H1 (cell line): Measurements from ENCODE around the gene IL5RA. TPM values are rescaled to one million over a fixed set of nuclear protein-coding genes. Genes with fewer than 3 reads are reported as not detected.

Experiments used
- CTCF ChIA-PET: fragments of 300-600 bp; sonication (Branson Sonifier 250); formaldehyde crosslinking; loops from one replicate; lab custom pipeline; 2021; ENCODE audit not compliant: partially characterized antibody; lab: Charles Lee
- POLR2A ChIA-PET: fragments of 300-600 bp; sonication (Branson Sonifier 250); formaldehyde crosslinking; loops from one replicate; lab custom pipeline; 2021; ENCODE audit warnings: inconsistent platforms; ENCODE audit not compliant: partially characterized antibody; lab: Charles Lee
- DNase-seq, 2 experiments: peaks; one replicate each; pipeline versions ENCODE4 v3.0.0 to v3.0.0-alpha.2; 2010 to 2022; ENCODE audit warnings: low spot score in 2 of 2, low read depth in 1 of 2, mixed read lengths in 1 of 2
- FAIRE-seq: peaks from 2 replicates; lab custom pipeline; 2011; peaks lifted over from hg19 to GRCh38; lab: Jason Lieb, UNC
- H2AFZ ChIP-seq: 2 replicates; pipeline ENCODE4 v1.8.1; 2012; ENCODE audit warnings: low read length, inconsistent platforms
- H2AK5ac ChIP-seq: 2 replicates; pipeline ENCODE4 v1.6.1; 2013; ENCODE audit warnings: low read depth, low read length
- H2BK120ac ChIP-seq: replicated peaks from 2 replicates; pipeline ENCODE3; 2013; ENCODE audit warnings: low read depth, low read length, inconsistent platforms
- H2BK12ac ChIP-seq: 2 replicates; pipeline ENCODE4 v1.6.1; 2013; ENCODE audit warnings: low read depth, low read length
- H2BK15ac ChIP-seq: 2 replicates; pipeline ENCODE4 v1.6.1; 2013; ENCODE audit warnings: low read length
- H2BK20ac ChIP-seq: 2 replicates; pipeline ENCODE4 v1.6.1; 2013; ENCODE audit warnings: low read length
- H2BK5ac ChIP-seq: 2 replicates; pipeline ENCODE4 v1.6.1; 2013; ENCODE audit warnings: low read depth, low read length
- H3K14ac ChIP-seq: 2 replicates; pipeline ENCODE4 v1.6.1; 2013; ENCODE audit warnings: inconsistent platforms; ENCODE audit not compliant: insufficient read length
- H3K18ac ChIP-seq: 2 replicates; pipeline ENCODE4 v1.6.1; 2013; ENCODE audit warnings: low read length; ENCODE audit errors: extremely low read depth
- H3K23ac ChIP-seq: 2 replicates; pipeline ENCODE4 v1.6.1; 2013; ENCODE audit warnings: inconsistent platforms; ENCODE audit not compliant: insufficient read length
- H3K23me2 ChIP-seq: 2 replicates; pipeline ENCODE4 v1.6.1; 2013; ENCODE audit warnings: low read depth, low read length
- H3K27ac ChIP-seq: 2 replicates; pipeline ENCODE4 v1.6.1; 2011; ENCODE audit warnings: low read depth, low read length, inconsistent platforms
- H3K27me3 ChIP-seq, 4 experiments: replicated peaks in 1 of 4; 1 replicate in 1 of 4; 2 replicates in 3 of 4; pipeline versions ENCODE4 v1.6.1 to v1.8.1; 2011 to 2013; ENCODE audit warnings: low read length in 3 of 4, mild to moderate bottlenecking in 3 of 4, inconsistent platforms in 2 of 4, mixed read lengths in 2 of 4, moderate library complexity in 1 of 4; ENCODE audit not compliant: control insufficient read depth in 3 of 4, insufficient read depth in 3 of 4; ENCODE audit errors: extremely low read depth in 1 of 4
- H3K36me3 ChIP-seq, 4 experiments: 2 replicates each; pipeline versions ENCODE4 v1.6.1 to v1.8.1; 2011 to 2013; ENCODE audit warnings: mild to moderate bottlenecking in 4 of 4, low read length in 3 of 4, moderate library complexity in 2 of 4, control low read depth in 1 of 4, inconsistent platforms in 1 of 4; ENCODE audit not compliant: insufficient read depth in 4 of 4, control insufficient read depth in 2 of 4
- H3K4ac ChIP-seq: replicated peaks from 2 replicates; pipeline ENCODE3; 2013; ENCODE audit warnings: low read length, low read depth, mixed read lengths, inconsistent platforms; ENCODE audit not compliant: insufficient read length
- H3K4me1 ChIP-seq, 4 experiments: replicated peaks in 1 of 4; 1 replicate in 1 of 4; 2 replicates in 3 of 4; pipeline versions ENCODE4 v1.6.1 to v1.8.1; 2011 to 2013; ENCODE audit warnings: low read length in 3 of 4, inconsistent platforms in 2 of 4, mixed read lengths in 1 of 4; ENCODE audit not compliant: insufficient read depth in 4 of 4, control insufficient read depth in 3 of 4
- H3K4me2 ChIP-seq, 2 experiments: 2 replicates each; pipeline versions ENCODE4 v1.6.1 to v1.8.1; 2011 to 2013; ENCODE audit warnings: low read depth in 2 of 2, low read length in 2 of 2, control low read depth in 1 of 2, inconsistent platforms in 1 of 2, mild to moderate bottlenecking in 1 of 2; ENCODE audit not compliant: insufficient read depth in 1 of 2
- H3K4me3 ChIP-seq, 4 experiments: fragments of 200-600, 300-600 bp in 1 of 4; sonication (generic), shearing (Covaris generic), sonication (Bioruptor Twin) in 1 of 4; 2 replicates each; pipeline versions ENCODE4 v1.5.1 to v1.8.1; 2011 to 2016; ENCODE audit warnings: low read length in 4 of 4, low read depth in 3 of 4, control low read depth in 2 of 4, inconsistent platforms in 2 of 4, mild to moderate bottlenecking in 2 of 4, mixed read lengths in 1 of 4, moderate library complexity in 1 of 4; ENCODE audit not compliant: insufficient read depth in 2 of 4; ENCODE audit errors: extremely low read depth in 1 of 4
- H3K56ac ChIP-seq: replicated peaks from 2 replicates; pipeline ENCODE3; 2013; ENCODE audit warnings: low read depth, mild to moderate bottlenecking, mixed read lengths, low read length, inconsistent platforms; ENCODE audit not compliant: insufficient read length
- H3K79me1 ChIP-seq: 2 replicates; pipeline ENCODE4 v1.6.1; 2013; ENCODE audit warnings: low read depth, low read length, control low read depth
- H3K79me2 ChIP-seq, 2 experiments: 2 replicates each; pipeline versions ENCODE4 v1.6.1 to v1.8.1; 2012 to 2013; ENCODE audit warnings: low read length in 2 of 2, mild to moderate bottlenecking in 2 of 2, inconsistent platforms in 1 of 2; ENCODE audit not compliant: insufficient read depth in 2 of 2, control insufficient read depth in 1 of 2
- H3K9ac ChIP-seq, 4 experiments: replicated peaks in 1 of 4; 1 replicate in 1 of 4; 2 replicates in 3 of 4; pipeline versions ENCODE4 v1.6.1 to v1.8.1; 2011 to 2013; ENCODE audit warnings: low read depth in 3 of 4, low read length in 3 of 4, control low read depth in 2 of 4, mild to moderate bottlenecking in 2 of 4, moderate library complexity in 2 of 4, inconsistent platforms in 1 of 4; ENCODE audit errors: extremely low read depth in 1 of 4
- H3K9me3 ChIP-seq, 2 experiments: 2 replicates each; pipeline versions ENCODE4 v1.6.1 to v1.8.1; 2012 to 2013; ENCODE audit warnings: mild to moderate bottlenecking in 2 of 2, moderate library complexity in 2 of 2, control low read depth in 1 of 2, inconsistent platforms in 1 of 2, low read depth in 1 of 2, low read length in 1 of 2, mixed read lengths in 1 of 2; ENCODE audit not compliant: insufficient read depth in 2 of 2
- H4K20me1 ChIP-seq, 2 experiments: replicated peaks in 1 of 2; 2 replicates each; pipeline versions ENCODE3 to v1.8.1; 2011 to 2013; ENCODE audit warnings: inconsistent platforms in 2 of 2, low read length in 2 of 2, mild to moderate bottlenecking in 1 of 2; ENCODE audit not compliant: insufficient read depth in 2 of 2, control insufficient read depth in 1 of 2
- H4K5ac ChIP-seq: 2 replicates; pipeline ENCODE4 v1.6.1; 2013; ENCODE audit warnings: low read length, low read depth, mixed read lengths, inconsistent platforms; ENCODE audit not compliant: insufficient read length
- H4K8ac ChIP-seq: 2 replicates; pipeline ENCODE4 v1.8.0; 2013; ENCODE audit warnings: mild to moderate bottlenecking, moderate library complexity, low read length, inconsistent platforms; ENCODE audit not compliant: insufficient read depth; ENCODE audit errors: extremely low read depth
- H4K91ac ChIP-seq: replicated peaks from 2 replicates; pipeline ENCODE3; 2013; ENCODE audit warnings: low read length, mixed read lengths, inconsistent platforms; ENCODE audit not compliant: insufficient read length
- BACH1 ChIP-seq: IDR thresholded peaks from 2 replicates; pipeline ENCODE4 v1.6.1; 2012; ENCODE audit warnings: low read length, improper control_type of control experiment
- BCL11A ChIP-seq, 2 experiments: IDR thresholded peaks; one replicate each; pipeline ENCODE4 v1.6.1; 2011; ENCODE audit warnings: low read depth in 2 of 2, low read length in 2 of 2, mild to moderate bottlenecking in 2 of 2
- BRCA1 ChIP-seq: IDR thresholded peaks from 2 replicates; pipeline ENCODE4 v1.6.1; 2012; ENCODE audit warnings: low read depth, low read length, improper control_type of control experiment
- FOSL1 ChIP-seq: IDR thresholded peaks from 2 replicates; pipeline ENCODE4 v1.6.1; 2011; ENCODE audit warnings: mild to moderate bottlenecking, low read depth, low read length, moderate library complexity; ENCODE audit not compliant: insufficient read depth
- GABPA ChIP-seq: IDR thresholded peaks from 2 replicates; pipeline ENCODE4 v1.6.1; 2011; ENCODE audit warnings: mild to moderate bottlenecking, low read length, moderate library complexity, borderline replicate concordance; ENCODE audit not compliant: insufficient read depth
- GTF2F1 ChIP-seq: IDR thresholded peaks from 2 replicates; pipeline ENCODE4 v1.6.1; 2012; ENCODE audit warnings: low read depth, low read length, improper control_type of control experiment, borderline replicate concordance
- JUN ChIP-seq: IDR thresholded peaks from 2 replicates; pipeline ENCODE4 v1.6.1; 2011; ENCODE audit warnings: low read depth, mild to moderate bottlenecking, improper control_type of control experiment, low read length
- RAD21 ChIP-seq, 2 experiments: IDR thresholded peaks in 1 of 2; conservative IDR thresholded peaks in 1 of 2; 2 replicates each; pipeline ENCODE4 v1.6.1; 2011; ENCODE audit warnings: low read depth in 2 of 2, low read length in 2 of 2, improper control_type of control experiment in 1 of 2, inconsistent platforms in 1 of 2, mild to moderate bottlenecking in 1 of 2, moderate library complexity in 1 of 2
- SP4 ChIP-seq: IDR thresholded peaks from 2 replicates; pipeline ENCODE4 v1.6.1; 2012; ENCODE audit warnings: low read length, inconsistent platforms
- SUZ12 ChIP-seq: fragments of 200-600 bp; sonication (generic); IDR thresholded peaks from 2 replicates; pipeline ENCODE4 v1.6.1; 2012; ENCODE audit warnings: mild to moderate bottlenecking, inconsistent platforms, low read length, moderate library complexity, mixed read lengths
- TAF7 ChIP-seq: optimal IDR thresholded peaks from 2 replicates; pipeline ENCODE3; 2011; ENCODE audit warnings: low read depth, mild to moderate bottlenecking, inconsistent platforms, low read length, moderate library complexity, borderline replicate concordance
- YY1 ChIP-seq: IDR thresholded peaks from 2 replicates; pipeline ENCODE4 v1.6.1; 2011; ENCODE audit warnings: low read depth, mild to moderate bottlenecking, low read length
- ZNF274 ChIP-seq: IDR thresholded peaks from 2 replicates; pipeline ENCODE4 v1.7.0; 2012; ENCODE audit warnings: low read length, borderline replicate concordance; ENCODE audit errors: extremely low read depth
- WGBS, 2 experiments: shearing (Covaris generic) in 1 of 2; methylation state at CpG; one replicate each; pipeline versions ENCODE4 v1.1.6 to v1.1.7; 2013 to 2015; ENCODE audit warnings: low lambda C conversion rate in 2 of 2, mixed read lengths in 2 of 2, inconsistent platforms in 1 of 2, low coverage in 1 of 2, missing lambda C conversion rate in 1 of 2; ENCODE audit not compliant: insufficient replicate concordance in 2 of 2, insufficient coverage in 1 of 2, insufficient read length in 1 of 2; ENCODE audit errors: extremely low coverage in 1 of 2, missing lambda C conversion rate in 1 of 2; 5-methylcytosine and 5-hydroxymethylcytosine counted together
- polyA plus RNA-seq, 7 experiments: library from polyadenylated mRNA; depleted of rRNA in 3 of 7; stranded (reverse) in 5 of 7; unstranded in 2 of 7; fragments of >200 nt in 5 of 7; fragments of 200-250 nt in 2 of 7; gene quantifications; 1 replicate in 5 of 7; 2 replicates in 1 of 7; 4 replicates in 1 of 7; pipeline versions ENCODE4 v1.2.1 to v1.2.3, GENCODE V29; 2011 to 2013; ENCODE audit warnings: missing spikeins in 2 of 7, mixed read lengths in 2 of 7
- total RNA-seq: library from RNA; stranded (reverse); fragmentation: NEBNext Ultra II Directional; extraction: Animal tissue kit (Norgen Biotek cat#: 25700); gene quantifications from 2 replicates; pipeline ENCODE4 v1.2.1, GENCODE V29; 2021
- TF ChIP-seq, protein P1 (sequence below): IDR thresholded peaks from 2 replicates; pipeline ENCODE4 v1.6.1; 2011; ENCODE audit warnings: low read depth, mild to moderate bottlenecking, low read length; ENCODE audit not compliant: insufficient read depth

The IL5RA gene
- total and polyA plus RNA-seq, 2 of the 8 experiments (the other 6 are each of a cell fraction or from before 2014, with no cell fraction given) = not detected

DNA sequence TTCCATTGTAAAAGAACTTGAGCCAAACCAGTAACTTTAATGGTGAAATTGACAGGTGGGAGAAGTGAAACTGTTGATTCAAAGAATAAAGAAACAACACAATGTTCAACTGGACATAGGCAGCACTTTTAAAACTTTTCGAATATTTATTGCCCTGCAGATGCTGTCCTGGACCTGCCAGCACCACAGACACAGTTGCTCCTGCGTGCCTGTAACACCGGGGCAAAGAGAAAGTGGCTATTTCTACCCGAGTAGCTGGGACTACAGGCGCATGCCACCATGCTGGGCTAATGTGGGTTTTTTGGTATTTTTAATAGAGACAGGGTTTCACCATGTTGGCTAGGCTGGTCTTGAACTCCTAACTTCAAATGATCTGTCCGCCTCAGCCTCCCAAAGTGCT is 7.4 kb downstream of the IL5RA start:
- Histone ChIP-seq H4K91ac (no peak overlapping the region), H3K79me1 (no peaks in the 10 kb centered on the region), H3K27me3 (no peaks in the 10 kb centered on the region), H4K20me1 (no peaks in the 10 kb centered on the region), H3K9ac (no peak overlapping the region), H3K23ac (no peak overlapping the region), H3K56ac (no peak overlapping the region), H3K27ac (no peak overlapping the region), H2AK5ac (no peak overlapping the region), H2BK5ac (no peak overlapping the region), H4K8ac (no peak overlapping the region), H2BK15ac (no peak overlapping the region), H3K9me3 (no peaks in the 10 kb centered on the region), H2AFZ (no peak overlapping the region), H3K18ac (no peak overlapping the region), H2BK120ac (no peak overlapping the region), H2BK12ac (no peak overlapping the region), H3K36me3 (no peaks in the 10 kb centered on the region), H3K4me3 (no peak overlapping the region), H4K5ac (no peak overlapping the region), H2BK20ac (no peak overlapping the region), H3K79me2 (no peaks in the 10 kb centered on the region), H3K14ac (no peak overlapping the region), H3K4me2 (no peak overlapping the region), H3K4me1 (no peaks in the 10 kb centered on the region), H3K23me2 (no peaks in the 10 kb centered on the region), H3K4ac (no peak overlapping the region)
- FAIRE-seq (no peak), DNase-seq (no peak)
- ChIA-PET POLR2A (no interaction called here), CTCF (no interaction called here)
- WGBS, 2 experiments = 87% methylated on average over 6 of the region's 6 CpGs; no CpG with 5 or more reads in 1 of the 2 experiments
- TF ChIP-seq, protein P1, sequence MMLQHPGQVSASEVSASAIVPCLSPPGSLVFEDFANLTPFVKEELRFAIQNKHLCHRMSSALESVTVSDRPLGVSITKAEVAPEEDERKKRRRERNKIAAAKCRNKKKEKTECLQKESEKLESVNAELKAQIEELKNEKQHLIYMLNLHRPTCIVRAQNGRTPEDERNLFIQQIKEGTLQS = no peak
- TF ChIP-seq BACH1 (no peak), JUN (no peak), SUZ12 (no peak), GABPA (no peak), BCL11A (IDR thresholded peaks at IDR 0.05; ENCODE audit: low read depth in 2 of 2, low read length in 2 of 2) (no peak), ZNF274 (no peak), GTF2F1 (no peak), SP4 (no peak), BRCA1 (no peak), TAF7 (no peak), RAD21 (IDR thresholded peaks at IDR 0.05 in 1 of 2, conservative IDR thresholded peaks at IDR 0.05 in 1 of 2; ENCODE audit: low read depth in 2 of 2, low read length in 2 of 2) (no peak), YY1 (no peak), FOSL1 (no peak)
